NCI-H526 (cell line): Measurements from ENCODE around the gene DCUN1D1.
A peak's percentile ranks its signal among the peaks of the same experiment; 100 is the strongest.

Experiments used
- DNase-seq, 2 experiments: peaks; one replicate each; lab custom pipeline; 2025; lab: John Stamatoyannopoulos, UW

DCUN1D1 gene

DNA sequence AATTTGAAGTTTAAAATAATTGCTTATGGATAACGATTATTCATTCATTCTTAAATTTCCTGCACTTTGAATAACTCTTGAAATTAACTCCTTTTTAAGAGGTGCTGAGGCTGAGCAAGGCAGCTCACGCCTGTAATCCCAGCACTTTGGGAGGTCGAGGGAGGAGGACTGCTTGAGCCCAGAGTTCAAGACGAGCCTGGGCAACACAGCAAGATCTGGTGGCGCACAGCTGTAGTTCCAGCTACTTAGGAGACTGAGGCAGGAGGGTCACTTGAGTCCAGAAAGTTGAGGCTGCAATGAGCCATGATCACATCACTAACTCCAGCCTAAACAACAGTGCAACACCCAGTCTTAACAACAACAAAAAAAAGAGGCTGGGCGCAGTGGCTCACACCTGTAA is 8.0 kb downstream of the DCUN1D1 start:
- DNase-seq: no peak

DNA sequence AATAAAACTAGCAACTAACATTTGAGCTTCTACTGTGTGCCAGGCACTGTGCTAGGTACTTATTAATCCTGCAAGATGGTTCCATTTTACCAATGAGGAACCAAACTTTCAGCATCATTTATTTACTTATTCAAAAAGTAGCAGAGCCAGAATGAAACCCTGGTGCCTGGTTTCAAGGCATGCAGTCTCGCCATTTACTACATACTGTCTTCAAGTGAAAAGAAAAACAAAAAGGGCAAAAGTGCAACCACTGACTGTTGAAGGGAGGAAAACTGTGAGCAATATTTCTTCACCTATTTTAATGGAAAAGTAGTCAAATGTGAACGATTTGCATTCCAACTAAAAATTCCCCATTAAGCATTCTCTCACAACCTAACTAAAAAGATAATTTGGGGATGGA is 8.7 kb downstream of the DCUN1D1 start:
- DNase-seq: no peak

DNA sequence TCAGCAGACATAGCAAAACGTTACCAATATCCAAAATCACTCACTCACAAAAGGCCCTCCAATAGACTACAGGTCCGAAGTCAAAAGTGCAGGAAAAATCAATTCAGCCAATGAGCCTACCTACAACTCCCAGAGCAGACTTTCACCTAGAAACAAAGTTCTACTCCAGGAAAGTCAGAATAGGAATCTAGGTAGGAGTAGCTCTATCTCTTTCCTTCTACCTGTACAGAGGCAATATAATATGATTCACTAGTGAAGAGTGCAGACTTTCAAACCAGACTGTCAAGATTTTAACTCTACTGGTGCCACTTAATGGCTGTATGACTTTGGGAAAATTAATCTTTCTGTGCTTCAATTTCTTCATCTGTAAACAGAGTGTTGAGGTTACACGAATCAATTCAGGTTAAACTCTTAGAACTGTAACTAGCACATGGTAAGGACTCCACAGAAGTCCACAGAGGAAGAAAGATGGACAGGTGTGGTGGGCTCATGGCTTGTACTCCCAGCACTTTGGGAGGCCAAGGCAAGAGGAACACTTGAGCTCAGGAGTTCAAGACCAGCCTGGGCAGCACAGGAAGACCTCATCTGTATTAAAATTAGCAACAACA is 9.4 kb downstream of the DCUN1D1 start:
- DNase-seq: no peak

DNA sequence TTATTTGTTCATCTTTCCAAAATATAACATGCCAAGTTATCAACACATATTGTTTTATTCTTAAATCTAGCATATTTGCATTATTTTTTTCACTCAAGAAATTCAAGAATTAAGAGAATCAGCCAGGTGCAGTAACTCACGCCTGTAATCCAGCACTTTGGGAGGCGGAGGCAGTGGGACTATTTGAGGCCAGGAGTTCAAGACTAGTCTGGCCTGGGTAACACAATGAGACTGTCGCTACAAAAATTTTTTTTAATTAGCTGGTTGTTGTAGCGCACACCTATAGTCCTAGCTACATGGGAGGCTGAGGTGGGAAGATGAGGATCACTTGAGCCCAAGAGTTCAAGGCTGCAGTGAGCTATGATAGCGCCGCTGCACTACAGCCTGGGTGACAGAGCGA is 10.5 kb downstream of the DCUN1D1 start:
- DNase-seq: no peak

DNA sequence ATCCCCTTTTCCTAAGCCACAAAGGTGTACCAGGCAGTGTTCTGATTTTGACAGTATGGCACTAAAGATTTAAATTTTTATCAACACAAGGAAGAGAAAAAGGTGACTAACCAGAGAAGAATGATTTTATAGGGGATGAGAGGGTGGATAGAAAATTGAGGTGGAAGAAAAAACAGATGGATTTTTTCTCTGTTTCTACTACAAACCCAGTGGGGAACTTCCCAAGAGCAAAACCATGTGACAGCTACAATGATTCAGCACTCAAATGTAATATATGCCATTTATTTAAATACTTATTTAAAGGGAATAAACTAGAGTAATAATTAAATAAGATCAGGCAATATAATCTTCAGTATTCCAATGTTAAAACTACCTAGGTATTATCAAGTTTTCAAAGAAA is 11.1 kb downstream of the DCUN1D1 start:
- no peak for DNase-seq

DNA sequence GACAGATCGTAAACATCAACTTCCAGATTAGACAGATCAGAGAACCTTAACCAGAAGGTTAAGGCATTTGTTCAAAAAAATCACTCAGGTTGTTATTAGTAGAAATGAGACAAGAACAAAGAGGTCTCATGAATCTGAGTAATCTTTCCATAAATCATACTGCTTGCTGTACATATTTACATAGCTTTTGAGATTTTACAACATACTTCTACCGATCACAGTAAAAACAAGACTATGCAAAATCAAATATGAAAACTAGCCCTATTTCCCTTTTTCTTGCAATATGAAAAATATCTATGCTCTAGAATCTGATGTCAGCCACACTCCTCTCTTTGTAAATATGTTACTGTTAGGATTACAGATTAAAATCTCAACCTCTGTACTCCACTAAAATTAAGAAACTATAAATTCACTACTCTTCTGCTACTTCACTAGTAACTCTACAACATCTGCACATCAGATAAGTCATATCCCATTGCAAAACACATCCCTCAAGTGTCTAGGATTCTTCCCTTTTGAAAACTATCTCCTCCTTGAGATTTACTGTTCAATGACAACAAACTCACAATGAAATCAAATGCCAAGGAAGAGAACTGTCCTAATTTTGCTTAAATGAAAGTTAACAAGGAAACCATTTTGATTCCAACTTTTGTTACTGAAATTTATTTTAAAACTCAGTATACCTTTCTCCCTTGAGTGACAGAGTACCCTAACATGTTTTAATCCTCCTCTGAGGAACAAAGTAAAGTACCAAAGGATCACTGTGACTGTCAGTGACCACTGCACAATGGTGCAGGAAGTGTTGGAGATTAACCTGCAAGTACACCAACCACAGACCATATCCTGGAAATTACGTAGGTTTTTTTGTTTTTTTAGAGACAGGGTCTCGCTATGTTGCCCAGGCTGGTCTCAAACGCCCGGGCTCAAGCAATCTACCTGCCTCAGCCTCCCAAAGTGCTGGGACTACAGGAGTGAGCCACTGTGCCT is 12.8 kb downstream of the DCUN1D1 start:
- DNase-seq: no peak

DNA sequence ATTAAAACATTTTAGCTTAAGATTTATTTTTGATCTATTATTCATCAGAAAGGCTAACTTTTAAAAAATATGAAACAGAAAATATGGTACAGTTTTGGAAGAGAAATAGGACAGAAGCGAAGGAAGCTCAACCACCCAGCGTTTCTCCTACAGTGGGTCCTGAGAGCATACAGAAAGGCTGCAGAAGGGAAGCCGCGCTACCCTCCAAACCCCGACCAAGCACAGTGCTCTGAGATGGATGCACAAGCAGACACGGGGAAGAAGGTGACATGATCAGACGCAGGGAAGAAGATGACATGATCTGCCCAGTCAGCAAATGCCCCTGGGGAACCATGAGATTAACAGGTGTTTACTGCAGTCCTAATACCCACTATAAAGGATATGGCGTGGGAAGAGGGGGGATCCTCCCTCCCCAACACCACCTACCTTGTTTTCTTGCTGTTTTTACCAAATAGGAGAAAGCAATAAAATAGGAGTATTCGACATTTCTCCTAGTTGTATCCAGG is 14.4 kb downstream of the DCUN1D1 start:
- no peak for DNase-seq

DNA sequence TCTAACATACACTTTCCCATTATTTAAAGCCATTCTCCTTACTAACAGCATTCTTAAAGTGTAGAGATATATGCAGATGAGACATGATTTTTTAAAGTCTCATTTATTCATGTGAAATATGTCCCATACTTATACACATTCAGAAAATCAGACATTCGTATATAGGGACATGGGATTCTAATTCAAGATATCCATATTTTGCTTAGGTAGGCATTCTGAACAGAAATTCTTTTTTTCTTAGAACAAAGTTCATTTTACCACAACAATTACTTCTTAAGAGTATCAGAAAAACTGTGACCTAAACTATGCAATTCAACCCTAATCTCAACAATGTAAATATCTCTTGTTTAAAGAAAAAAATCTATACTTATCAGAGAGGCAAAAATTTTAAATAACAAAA is 16.2 kb downstream of the DCUN1D1 start:
- DNase-seq: no peak

DNA sequence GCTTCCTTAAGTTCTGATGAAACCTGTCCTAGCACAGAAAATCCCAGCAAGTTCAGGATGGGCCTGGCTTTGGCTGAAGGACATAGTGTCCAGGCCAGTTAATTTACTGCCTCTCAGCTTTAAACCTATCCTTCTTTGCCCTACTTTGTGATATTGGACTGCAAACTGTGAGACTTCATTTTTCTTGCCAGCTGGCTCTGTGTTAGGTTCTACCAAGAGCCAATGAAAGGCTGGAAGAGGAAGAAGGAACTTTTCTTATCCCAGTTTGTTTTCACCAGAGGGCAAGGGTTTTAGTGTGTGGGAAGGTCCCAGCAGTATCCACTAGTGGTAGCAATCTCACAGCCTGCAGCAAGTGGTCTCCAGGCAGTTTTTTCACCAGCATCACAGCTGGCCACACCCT is 18.2 kb downstream of the DCUN1D1 start:
- no peak for DNase-seq

DNA sequence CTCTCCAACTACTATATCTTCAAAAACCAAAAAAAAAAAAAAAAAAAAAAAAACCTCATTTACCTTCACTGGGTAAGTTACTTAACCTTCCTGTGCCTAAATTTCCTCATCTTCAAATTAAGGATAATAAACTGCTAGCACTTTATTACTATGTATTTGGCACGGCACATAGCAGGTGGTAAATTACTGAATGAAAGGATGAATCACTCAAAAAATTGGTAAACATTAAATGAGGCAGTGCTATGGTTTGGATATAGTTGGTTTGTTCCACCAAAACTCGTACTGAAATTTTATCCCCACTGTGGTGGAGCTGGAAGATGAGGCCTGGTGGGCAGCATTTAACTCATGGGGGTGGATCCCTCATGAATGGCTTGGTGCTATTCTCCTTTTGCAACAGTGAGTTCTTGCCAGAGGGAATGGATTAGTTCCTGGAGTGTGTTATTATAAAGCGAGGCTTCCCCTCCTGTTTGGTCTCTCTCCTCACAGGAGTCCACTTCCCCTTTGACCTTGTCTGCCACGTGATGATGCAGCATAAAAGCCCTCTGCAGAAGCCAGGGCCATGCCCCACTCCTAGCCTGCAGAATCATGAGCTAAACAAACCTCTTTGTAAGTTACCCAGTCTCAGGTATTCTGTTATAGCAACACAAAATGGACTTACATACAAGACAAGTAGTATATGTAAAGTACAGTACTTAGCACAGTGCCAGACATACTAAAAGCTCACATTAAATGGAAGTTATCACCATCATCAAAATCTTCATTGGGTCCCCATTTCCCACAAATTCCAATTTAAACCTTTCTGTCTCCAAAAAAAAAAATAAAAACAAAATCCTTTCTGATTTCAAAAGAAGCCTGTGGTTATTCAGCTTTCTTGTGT is 20.6 kb downstream of the DCUN1D1 start:
- DNase-seq: no peak

DNA sequence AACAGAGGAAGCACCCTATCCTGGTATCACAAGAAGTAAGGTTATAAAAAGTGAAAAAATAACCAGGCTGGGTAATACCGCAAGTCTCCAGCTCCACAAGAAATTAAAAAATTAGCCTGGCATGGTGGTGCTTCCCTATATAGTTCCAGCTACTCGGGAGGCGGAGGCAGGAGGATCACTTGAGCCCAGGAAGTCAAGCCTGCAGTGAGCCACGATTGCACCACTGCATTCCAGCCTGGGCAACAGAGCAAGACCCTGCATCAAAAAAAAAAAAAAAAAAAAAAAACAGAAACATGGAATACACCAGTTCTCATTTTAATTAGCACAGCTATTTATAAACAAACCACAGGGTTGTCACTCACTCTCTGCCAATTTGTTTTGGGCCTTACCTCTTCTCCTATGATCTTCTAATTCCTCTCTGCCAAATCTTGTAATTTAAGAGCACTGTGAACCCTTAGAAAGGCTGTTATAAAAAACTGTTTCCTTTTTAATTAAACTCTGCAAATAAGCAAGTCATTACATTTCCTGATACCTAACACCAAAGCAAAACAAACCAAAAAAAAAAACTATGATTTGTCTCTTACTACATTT is 22.6 kb downstream of the DCUN1D1 start:
- DNase-seq: no peak

DNA sequence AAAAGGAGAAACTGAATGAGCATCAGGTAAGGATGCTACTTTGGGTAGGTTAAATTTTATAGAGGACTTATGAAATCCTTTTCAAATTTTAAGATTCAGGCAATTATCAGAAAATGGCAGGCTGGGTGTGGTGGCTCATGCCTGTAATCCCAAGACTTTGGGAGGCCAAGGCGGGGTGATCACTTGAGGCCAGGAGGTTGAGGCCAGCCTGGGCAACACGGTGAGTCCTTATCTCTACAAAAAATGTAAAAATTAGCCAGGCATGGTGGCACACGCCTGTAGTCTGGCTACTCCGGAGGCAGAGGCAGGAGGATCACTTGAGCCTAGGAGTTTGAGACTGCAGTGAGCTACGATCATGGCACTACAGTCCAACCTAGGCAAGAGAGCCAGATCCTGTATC is 23.1 kb downstream of the DCUN1D1 start:
- DNase-seq: no peak

DNA sequence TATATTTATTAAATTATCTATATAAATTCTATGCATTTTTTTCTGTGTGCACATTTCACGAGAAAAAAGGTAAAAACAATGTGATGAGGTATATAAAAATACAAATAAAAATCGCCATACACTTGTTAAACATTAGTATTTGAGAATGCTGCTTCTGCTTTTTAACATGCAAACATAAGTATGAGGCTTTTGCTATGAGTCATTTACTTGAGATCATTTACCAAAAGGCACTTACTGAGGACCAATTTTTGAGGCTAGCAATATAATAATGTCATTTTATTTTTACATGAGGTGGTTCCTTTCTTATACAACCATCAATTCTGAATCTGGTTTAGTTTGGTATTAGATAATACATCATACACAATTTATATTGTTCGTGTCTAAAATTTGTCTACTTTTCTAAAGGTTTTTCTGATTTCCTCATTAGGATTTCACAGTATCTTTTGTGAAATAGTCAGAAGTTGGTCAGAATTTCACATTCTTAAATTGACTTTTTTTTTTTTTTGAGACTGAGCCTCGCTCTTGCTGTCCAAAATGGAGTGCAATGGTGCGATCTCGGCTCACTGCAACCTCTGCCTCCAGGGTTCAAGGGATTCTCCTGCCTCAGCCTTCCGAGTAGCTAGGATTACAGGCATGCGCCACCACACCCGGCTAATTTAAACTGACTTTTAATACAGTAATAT is 25.6 kb downstream of the DCUN1D1 start:
- DNase-seq: no peak

DNA sequence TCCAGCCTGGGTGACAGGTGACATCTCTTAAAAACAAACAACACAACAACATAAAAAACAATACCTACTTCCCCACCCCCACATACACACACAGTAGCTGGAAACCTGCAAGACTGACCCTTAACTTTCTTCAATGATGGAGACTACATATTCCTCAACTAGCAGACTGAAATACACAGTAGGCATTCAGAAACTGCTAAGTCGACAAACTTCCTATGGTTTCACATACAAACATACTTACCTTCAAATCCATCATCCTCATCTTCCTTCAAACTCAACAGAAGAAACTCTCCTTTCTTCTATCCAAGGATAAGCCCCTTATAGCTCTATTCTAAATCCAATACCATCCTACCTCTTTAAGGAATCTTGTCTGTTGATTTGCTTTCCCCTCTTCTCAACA is 30.6 kb downstream of the DCUN1D1 start:
- no peak for DNase-seq

DNA sequence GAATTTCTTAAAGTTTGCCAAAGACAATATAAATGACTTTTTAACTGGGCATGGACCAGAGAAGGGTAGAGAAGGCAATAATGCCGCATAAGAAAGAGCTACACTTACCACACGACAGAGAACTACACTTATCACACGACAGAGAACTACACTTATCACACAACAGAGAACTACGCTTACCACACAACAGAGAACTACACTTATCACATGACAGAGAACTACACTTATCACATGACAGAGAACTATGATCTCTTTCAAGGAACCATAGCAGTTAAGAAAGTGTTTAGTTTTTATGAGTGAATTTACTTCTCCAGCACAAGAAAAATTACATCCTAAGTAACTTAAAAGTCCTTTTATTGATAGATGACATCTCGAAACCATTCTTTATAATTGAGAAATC is 32.0 kb downstream of the DCUN1D1 start:
- no peak for DNase-seq

DNA sequence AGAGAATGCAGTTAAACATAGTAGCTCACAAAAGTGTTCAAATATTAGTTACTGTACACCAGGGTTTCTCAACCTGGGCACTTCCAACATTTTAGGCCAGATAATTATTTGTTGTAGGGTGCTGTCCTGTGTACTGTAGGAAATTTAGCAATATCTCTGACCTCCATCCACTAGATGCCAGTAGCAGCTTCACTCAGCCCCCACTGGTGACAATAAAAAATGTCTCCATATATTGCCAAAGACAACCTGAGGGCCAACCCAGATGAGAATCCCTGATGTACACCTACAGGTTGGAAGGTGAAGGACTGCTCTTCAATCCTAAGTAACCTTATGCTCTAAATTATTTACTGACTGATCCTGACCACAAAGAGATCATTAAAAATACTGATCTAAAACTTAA is 32.5 kb downstream of the DCUN1D1 start:
- DNase-seq: peak in 1 of 2 experiments; percentile 3

DNA sequence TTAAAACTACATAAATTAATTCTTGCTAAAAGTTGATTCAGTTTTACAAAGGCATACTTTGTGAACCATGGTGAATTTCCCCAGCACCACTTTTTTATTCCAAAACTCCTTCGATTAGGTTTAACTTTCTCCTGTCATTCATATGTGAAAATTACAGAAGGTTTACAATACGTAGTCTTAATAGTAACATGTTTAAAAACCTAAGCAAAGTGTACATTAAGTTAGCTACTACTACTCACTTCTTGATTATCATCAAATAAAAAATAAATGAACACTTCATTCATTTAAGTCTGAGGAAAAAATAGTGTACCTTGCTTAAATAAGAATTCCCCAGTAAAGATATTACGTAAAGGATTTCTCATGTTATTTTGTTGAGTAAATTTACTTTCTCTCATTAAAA is 38.6 kb downstream of the DCUN1D1 start:
- DNase-seq: no peak

DNA sequence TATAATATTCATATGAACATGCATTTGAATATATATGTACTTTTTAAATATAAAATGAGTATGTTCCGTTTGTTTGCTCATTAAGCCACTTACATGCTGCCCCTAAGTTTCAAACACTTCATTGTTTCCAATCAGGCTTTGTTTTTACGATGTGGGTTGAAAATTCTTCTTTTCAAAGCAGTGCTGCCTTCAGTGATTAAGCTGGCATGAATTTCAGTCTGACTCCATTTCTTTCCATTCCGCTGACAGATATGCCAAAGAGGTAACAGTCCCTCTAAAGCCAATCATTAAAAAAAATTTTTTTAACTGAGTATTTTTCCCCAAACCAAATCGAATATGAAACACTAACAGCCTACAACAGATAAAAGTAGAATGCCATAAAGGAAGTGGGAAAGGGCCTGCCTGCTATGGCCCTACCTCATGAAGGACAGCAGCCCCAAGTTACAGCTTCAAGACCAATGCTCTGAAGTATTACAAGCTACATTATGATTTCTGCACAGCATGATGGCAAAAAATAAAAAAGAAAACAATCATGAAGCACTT is 40.0 kb downstream of the DCUN1D1 start:
- DNase-seq: no peak

DNA sequence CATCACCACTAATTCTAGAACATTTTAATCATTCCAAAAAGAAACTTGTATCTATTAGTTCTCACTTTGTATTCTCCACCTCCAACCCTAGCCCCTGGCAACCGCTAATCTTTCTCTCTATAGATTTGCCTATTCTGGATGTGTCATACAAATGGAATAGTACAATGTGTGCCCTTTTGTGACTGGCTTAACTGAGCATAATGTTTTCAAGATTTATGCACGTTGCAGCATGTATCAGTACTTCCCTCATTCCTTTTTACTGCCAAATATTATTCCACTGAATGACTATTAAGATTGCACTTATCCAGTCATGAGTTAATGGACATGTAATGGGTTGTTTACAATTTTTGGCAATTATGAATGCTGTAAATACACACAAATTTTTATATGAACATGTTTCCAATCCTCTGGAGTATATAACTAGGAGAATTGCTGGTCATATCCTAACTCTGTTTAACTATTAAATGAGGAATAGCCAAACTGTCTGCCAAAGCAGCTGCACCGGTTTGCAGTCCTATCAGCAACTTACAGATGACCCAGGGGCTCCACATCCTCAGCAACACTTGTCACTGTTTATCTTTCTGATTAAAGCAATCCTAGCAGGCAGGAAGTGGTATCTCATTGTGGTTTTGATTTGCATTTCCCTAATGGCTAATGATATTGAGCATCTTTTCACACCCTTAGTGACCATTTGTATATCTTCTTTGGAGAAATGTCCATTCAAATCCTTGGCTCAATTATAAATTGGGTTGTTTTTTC is 42.9 kb downstream of the DCUN1D1 start:
- DNase-seq: peak; percentile 12 to 35

DNA sequence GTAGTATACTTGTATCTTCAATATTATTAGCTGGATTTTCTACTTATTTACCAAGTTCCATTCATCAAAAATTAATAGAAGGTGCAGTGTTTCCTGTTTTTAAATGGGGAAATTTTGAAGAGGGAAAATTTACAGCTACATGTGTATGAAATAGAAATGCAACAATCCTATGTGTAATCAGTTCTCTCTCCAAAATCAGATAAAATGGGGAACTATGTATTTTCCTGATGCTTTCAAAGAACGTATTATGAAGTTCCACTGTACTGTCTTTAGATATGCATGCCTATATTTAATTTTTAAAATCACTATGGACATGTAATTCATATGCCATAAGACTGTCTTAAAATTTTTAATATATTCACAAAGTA is 43.4 kb downstream of the DCUN1D1 start:
- no peak for DNase-seq
